Measurements from ENCODE around the gene PLPP3.

The PLPP3 gene

GRCh38 chr1:56461158-56462127, 117.9 kb downstream of the PLPP3 start:
- no peak for DNase-seq (ENCODE audit: low read depth)

GRCh38 chr1:56459260-56459659, 120.1 kb downstream of the PLPP3 start:
- no peak for DNase-seq (ENCODE audit: low read depth)

GRCh38 chr1:56457756-56458375, 121.5 kb downstream of the PLPP3 start:
- no peak for DNase-seq (ENCODE audit: low read depth)

GRCh38 chr1:56456435-56457101, 122.8 kb downstream of the PLPP3 start:
- no peak for DNase-seq (ENCODE audit: low read depth)

DNA sequence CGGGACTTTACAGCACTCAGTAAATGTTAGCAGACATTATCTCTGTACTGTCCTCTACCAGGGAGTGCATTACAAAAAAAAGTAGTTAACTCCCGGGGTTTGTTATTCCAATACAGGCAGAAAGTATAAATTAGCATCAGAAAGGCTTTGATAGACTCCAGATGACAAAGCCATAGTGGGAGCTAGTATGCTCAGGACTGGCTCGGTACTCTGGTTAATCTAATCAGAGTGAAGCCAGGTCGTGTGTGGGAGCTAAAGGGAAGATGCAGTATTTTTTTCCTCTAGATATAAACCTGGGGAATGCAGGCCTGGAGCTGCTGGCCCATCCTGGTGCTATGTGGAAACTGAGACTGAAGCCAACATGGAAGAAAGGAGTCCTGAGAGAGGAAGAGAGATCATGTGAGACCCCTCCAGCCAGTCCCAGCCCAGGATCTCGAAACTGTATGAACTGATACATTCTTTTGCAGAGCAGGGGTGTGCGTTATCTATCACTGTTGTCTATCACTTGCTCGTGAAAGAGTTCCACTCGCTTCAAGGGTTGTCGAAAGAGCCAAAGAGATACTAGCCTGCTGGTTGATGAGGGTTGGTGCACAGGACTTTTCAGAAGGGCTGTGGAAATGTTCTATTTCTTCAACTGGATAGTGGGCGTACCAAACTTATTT, 125.8 kb downstream of the PLPP3 start:
- DNase-seq (ENCODE audit: low read depth): no peak

GRCh38 chr1:56453016-56453415, 126.3 kb downstream of the PLPP3 start:
- no peak for DNase-seq (ENCODE audit: low read depth)

DNA sequence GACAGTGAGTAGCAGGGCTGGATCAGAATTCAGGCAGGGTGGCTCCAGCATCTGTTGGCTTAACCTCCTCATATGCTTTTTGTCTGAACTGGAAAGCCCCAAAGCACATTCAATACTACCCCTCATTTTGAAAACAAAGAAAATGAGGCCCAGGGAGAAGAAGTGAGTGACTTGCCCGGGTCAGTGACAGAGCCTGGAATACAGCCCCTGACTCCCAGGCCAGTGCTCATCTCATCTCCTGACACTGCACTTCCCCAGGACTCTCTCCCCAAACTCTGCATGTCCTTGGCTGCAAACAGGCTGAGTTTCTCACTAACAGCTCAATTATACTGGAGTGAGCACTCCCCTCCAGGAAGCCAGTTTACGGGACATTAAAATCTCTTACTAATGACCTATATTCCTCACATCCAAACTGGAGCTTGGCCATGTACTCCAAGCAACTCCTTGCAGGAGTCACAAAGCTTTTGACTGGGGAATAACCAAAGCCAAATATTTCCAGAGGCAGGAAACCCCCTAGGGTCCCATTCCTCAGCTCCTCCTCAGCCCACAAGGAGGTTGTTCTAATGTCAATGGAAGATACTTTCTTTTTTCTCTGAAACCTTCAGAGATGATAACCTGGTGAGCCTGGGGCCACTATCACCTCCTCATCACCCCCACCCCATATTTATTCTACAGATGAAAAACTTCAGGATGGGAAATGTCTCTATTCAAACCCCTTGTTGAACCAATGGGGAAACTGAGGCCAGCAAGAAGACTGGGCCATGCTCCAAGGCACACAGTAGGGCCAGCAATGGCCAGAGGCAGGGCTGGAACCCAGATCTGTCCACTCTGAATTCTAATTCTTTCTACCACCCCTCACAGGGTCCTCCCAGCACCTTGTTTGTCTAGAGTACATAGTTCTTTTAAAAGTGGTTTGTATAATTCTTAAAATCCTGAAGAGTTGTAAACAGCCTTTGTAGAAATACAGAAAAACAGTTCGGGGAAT, 127.0 kb downstream of the PLPP3 start:
- DNase-seq (ENCODE audit: low read depth): no peak

- no peak for DNase-seq (ENCODE audit: low read depth)
Measured at GRCh38 chr1:56451491-56451890, 127.9 kb downstream of the PLPP3 start.

GRCh38 chr1:56450004-56450666, 129.2 kb downstream of the PLPP3 start:
- no peak for DNase-seq (ENCODE audit: low read depth)

GRCh38 chr1:56448529-56449300, 130.6 kb downstream of the PLPP3 start:
- DNase-seq (ENCODE audit: low read depth): no peak

DNA sequence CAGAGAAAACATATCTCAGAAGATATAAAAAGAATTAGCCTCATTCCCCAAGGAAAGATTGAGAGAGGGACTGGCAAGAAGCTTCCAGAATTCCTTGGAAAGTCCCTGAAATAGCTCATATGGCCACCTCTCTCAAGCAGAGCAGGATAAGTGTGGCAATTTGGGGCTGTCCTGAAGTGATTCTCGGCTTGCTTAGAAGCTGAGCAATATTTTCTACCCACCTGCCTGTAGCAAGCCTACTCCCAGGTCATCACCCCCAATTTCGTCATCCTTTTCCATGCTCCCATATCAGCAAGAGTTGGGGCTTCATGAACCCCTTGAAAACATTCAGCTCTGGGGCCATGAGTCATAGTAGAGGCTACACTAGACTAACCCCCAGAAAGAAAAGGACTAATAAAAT, 131.5 kb downstream of the PLPP3 start:
- DNase-seq (ENCODE audit: low read depth): no peak

- no peak for DNase-seq (ENCODE audit: low read depth)
Measured at GRCh38 chr1:56446531-56447098, 132.7 kb downstream of the PLPP3 start.

- no peak for DNase-seq (ENCODE audit: low read depth)
Measured at GRCh38 chr1:56444960-56445646, 134.3 kb downstream of the PLPP3 start.

Measured in HS-27A (cell line).